H1 (cell line): Measurements from ENCODE around the gene MED13. TPM values are rescaled to one million over a fixed set of nuclear protein-coding genes. Genes with fewer than 3 reads are reported as not detected.

Source experiments
- CTCF ChIA-PET: fragments of 300-600 bp; sonication (Branson Sonifier 250); formaldehyde crosslinking; loops from one replicate; lab custom pipeline; 2021; ENCODE audit not compliant: partially characterized antibody; lab: Charles Lee
- POLR2A ChIA-PET: fragments of 300-600 bp; sonication (Branson Sonifier 250); formaldehyde crosslinking; loops from one replicate; lab custom pipeline; 2021; ENCODE audit warnings: inconsistent platforms; ENCODE audit not compliant: partially characterized antibody; lab: Charles Lee
- DNase-seq, 2 experiments: peaks; one replicate each; pipeline versions ENCODE4 v3.0.0 to v3.0.0-alpha.2; 2010 to 2022; ENCODE audit warnings: low spot score in 2 of 2, low read depth in 1 of 2, mixed read lengths in 1 of 2
- FAIRE-seq: peaks from 2 replicates; lab custom pipeline; 2011; peaks lifted over from hg19 to GRCh38; lab: Jason Lieb, UNC
- H2AFZ ChIP-seq: 2 replicates; pipeline ENCODE4 v1.8.1; 2012; ENCODE audit warnings: low read length, inconsistent platforms
- H2AK5ac ChIP-seq: 2 replicates; pipeline ENCODE4 v1.6.1; 2013; ENCODE audit warnings: low read depth, low read length
- H2BK120ac ChIP-seq: replicated peaks from 2 replicates; pipeline ENCODE3; 2013; ENCODE audit warnings: low read depth, low read length, inconsistent platforms
- H2BK12ac ChIP-seq: 2 replicates; pipeline ENCODE4 v1.6.1; 2013; ENCODE audit warnings: low read depth, low read length
- H2BK15ac ChIP-seq: 2 replicates; pipeline ENCODE4 v1.6.1; 2013; ENCODE audit warnings: low read length
- H2BK20ac ChIP-seq: 2 replicates; pipeline ENCODE4 v1.6.1; 2013; ENCODE audit warnings: low read length
- H2BK5ac ChIP-seq: 2 replicates; pipeline ENCODE4 v1.6.1; 2013; ENCODE audit warnings: low read depth, low read length
- H3K14ac ChIP-seq: 2 replicates; pipeline ENCODE4 v1.6.1; 2013; ENCODE audit warnings: inconsistent platforms; ENCODE audit not compliant: insufficient read length
- H3K18ac ChIP-seq: 2 replicates; pipeline ENCODE4 v1.6.1; 2013; ENCODE audit warnings: low read length; ENCODE audit errors: extremely low read depth
- H3K23ac ChIP-seq: 2 replicates; pipeline ENCODE4 v1.6.1; 2013; ENCODE audit warnings: inconsistent platforms; ENCODE audit not compliant: insufficient read length
- H3K23me2 ChIP-seq: 2 replicates; pipeline ENCODE4 v1.6.1; 2013; ENCODE audit warnings: low read depth, low read length
- H3K27ac ChIP-seq: 2 replicates; pipeline ENCODE4 v1.6.1; 2011; ENCODE audit warnings: low read depth, low read length, inconsistent platforms
- H3K27me3 ChIP-seq, 4 experiments: replicated peaks in 1 of 4; 1 replicate in 1 of 4; 2 replicates in 3 of 4; pipeline versions ENCODE4 v1.6.1 to v1.8.1; 2011 to 2013; ENCODE audit warnings: low read length in 3 of 4, mild to moderate bottlenecking in 3 of 4, inconsistent platforms in 2 of 4, mixed read lengths in 2 of 4, moderate library complexity in 1 of 4; ENCODE audit not compliant: control insufficient read depth in 3 of 4, insufficient read depth in 3 of 4; ENCODE audit errors: extremely low read depth in 1 of 4
- H3K36me3 ChIP-seq, 4 experiments: 2 replicates each; pipeline versions ENCODE4 v1.6.1 to v1.8.1; 2011 to 2013; ENCODE audit warnings: mild to moderate bottlenecking in 4 of 4, low read length in 3 of 4, moderate library complexity in 2 of 4, control low read depth in 1 of 4, inconsistent platforms in 1 of 4; ENCODE audit not compliant: insufficient read depth in 4 of 4, control insufficient read depth in 2 of 4
- H3K4ac ChIP-seq: replicated peaks from 2 replicates; pipeline ENCODE3; 2013; ENCODE audit warnings: low read length, low read depth, mixed read lengths, inconsistent platforms; ENCODE audit not compliant: insufficient read length
- H3K4me1 ChIP-seq, 4 experiments: replicated peaks in 1 of 4; 1 replicate in 1 of 4; 2 replicates in 3 of 4; pipeline versions ENCODE4 v1.6.1 to v1.8.1; 2011 to 2013; ENCODE audit warnings: low read length in 3 of 4, inconsistent platforms in 2 of 4, mixed read lengths in 1 of 4; ENCODE audit not compliant: insufficient read depth in 4 of 4, control insufficient read depth in 3 of 4
- H3K4me2 ChIP-seq, 2 experiments: 2 replicates each; pipeline versions ENCODE4 v1.6.1 to v1.8.1; 2011 to 2013; ENCODE audit warnings: low read depth in 2 of 2, low read length in 2 of 2, control low read depth in 1 of 2, inconsistent platforms in 1 of 2, mild to moderate bottlenecking in 1 of 2; ENCODE audit not compliant: insufficient read depth in 1 of 2
- H3K4me3 ChIP-seq, 4 experiments: fragments of 200-600, 300-600 bp in 1 of 4; sonication (generic), shearing (Covaris generic), sonication (Bioruptor Twin) in 1 of 4; 2 replicates each; pipeline versions ENCODE4 v1.5.1 to v1.8.1; 2011 to 2016; ENCODE audit warnings: low read length in 4 of 4, low read depth in 3 of 4, control low read depth in 2 of 4, inconsistent platforms in 2 of 4, mild to moderate bottlenecking in 2 of 4, mixed read lengths in 1 of 4, moderate library complexity in 1 of 4; ENCODE audit not compliant: insufficient read depth in 2 of 4; ENCODE audit errors: extremely low read depth in 1 of 4
- H3K56ac ChIP-seq: replicated peaks from 2 replicates; pipeline ENCODE3; 2013; ENCODE audit warnings: low read depth, mild to moderate bottlenecking, mixed read lengths, low read length, inconsistent platforms; ENCODE audit not compliant: insufficient read length
- H3K79me1 ChIP-seq: 2 replicates; pipeline ENCODE4 v1.6.1; 2013; ENCODE audit warnings: low read depth, low read length, control low read depth
- H3K79me2 ChIP-seq, 2 experiments: 2 replicates each; pipeline versions ENCODE4 v1.6.1 to v1.8.1; 2012 to 2013; ENCODE audit warnings: low read length in 2 of 2, mild to moderate bottlenecking in 2 of 2, inconsistent platforms in 1 of 2; ENCODE audit not compliant: insufficient read depth in 2 of 2, control insufficient read depth in 1 of 2
- H3K9ac ChIP-seq, 4 experiments: replicated peaks in 1 of 4; 1 replicate in 1 of 4; 2 replicates in 3 of 4; pipeline versions ENCODE4 v1.6.1 to v1.8.1; 2011 to 2013; ENCODE audit warnings: low read depth in 3 of 4, low read length in 3 of 4, control low read depth in 2 of 4, mild to moderate bottlenecking in 2 of 4, moderate library complexity in 2 of 4, inconsistent platforms in 1 of 4; ENCODE audit errors: extremely low read depth in 1 of 4
- H3K9me3 ChIP-seq, 2 experiments: 2 replicates each; pipeline versions ENCODE4 v1.6.1 to v1.8.1; 2012 to 2013; ENCODE audit warnings: mild to moderate bottlenecking in 2 of 2, moderate library complexity in 2 of 2, control low read depth in 1 of 2, inconsistent platforms in 1 of 2, low read depth in 1 of 2, low read length in 1 of 2, mixed read lengths in 1 of 2; ENCODE audit not compliant: insufficient read depth in 2 of 2
- H4K20me1 ChIP-seq, 2 experiments: replicated peaks in 1 of 2; 2 replicates each; pipeline versions ENCODE3 to v1.8.1; 2011 to 2013; ENCODE audit warnings: inconsistent platforms in 2 of 2, low read length in 2 of 2, mild to moderate bottlenecking in 1 of 2; ENCODE audit not compliant: insufficient read depth in 2 of 2, control insufficient read depth in 1 of 2
- H4K5ac ChIP-seq: 2 replicates; pipeline ENCODE4 v1.6.1; 2013; ENCODE audit warnings: low read length, low read depth, mixed read lengths, inconsistent platforms; ENCODE audit not compliant: insufficient read length
- H4K8ac ChIP-seq: 2 replicates; pipeline ENCODE4 v1.8.0; 2013; ENCODE audit warnings: mild to moderate bottlenecking, moderate library complexity, low read length, inconsistent platforms; ENCODE audit not compliant: insufficient read depth; ENCODE audit errors: extremely low read depth
- H4K91ac ChIP-seq: replicated peaks from 2 replicates; pipeline ENCODE3; 2013; ENCODE audit warnings: low read length, mixed read lengths, inconsistent platforms; ENCODE audit not compliant: insufficient read length
- BACH1 ChIP-seq: IDR thresholded peaks from 2 replicates; pipeline ENCODE4 v1.6.1; 2012; ENCODE audit warnings: low read length, improper control_type of control experiment
- CBX8 ChIP-seq: fragments of 300-800, 300-1000 bp; sonication (generic); IDR thresholded peaks from 2 replicates; pipeline ENCODE4 v1.7.1; 2016; ENCODE audit warnings: low read depth, low read length, borderline replicate concordance
- CHD1 ChIP-seq: IDR thresholded peaks from 2 replicates; pipeline ENCODE4 v1.6.1; 2012; ENCODE audit warnings: low read depth, low read length, improper control_type of control experiment
- CHD2 ChIP-seq: IDR thresholded peaks from 2 replicates; pipeline ENCODE4 v1.6.1; 2012; ENCODE audit warnings: low read length, improper control_type of control experiment
- GABPA ChIP-seq: IDR thresholded peaks from 2 replicates; pipeline ENCODE4 v1.6.1; 2011; ENCODE audit warnings: mild to moderate bottlenecking, low read length, moderate library complexity, borderline replicate concordance; ENCODE audit not compliant: insufficient read depth
- HDAC2 ChIP-seq, 2 experiments: fragments of 300-600 bp in 1 of 2; sonication (generic) in 1 of 2; IDR thresholded peaks; 2 replicates each; pipeline ENCODE4 v1.6.1; 2011 to 2012; ENCODE audit warnings: low read depth in 2 of 2, low read length in 2 of 2, mild to moderate bottlenecking in 2 of 2, moderate library complexity in 2 of 2, borderline replicate concordance in 1 of 2, inconsistent platforms in 1 of 2
- HDAC6 ChIP-seq: IDR thresholded peaks from one replicate; pipeline ENCODE4 v1.7.1; 2012; ENCODE audit warnings: low read depth, mild to moderate bottlenecking, inconsistent platforms, low read length, moderate library complexity
- JUN ChIP-seq: IDR thresholded peaks from 2 replicates; pipeline ENCODE4 v1.6.1; 2011; ENCODE audit warnings: low read depth, mild to moderate bottlenecking, improper control_type of control experiment, low read length
- KDM1A ChIP-seq: fragments of 200-600, 300-600 bp; sonication (generic); IDR thresholded peaks from 2 replicates; pipeline ENCODE4 v1.7.1; 2016; ENCODE audit warnings: mild to moderate bottlenecking, low read length, borderline replicate concordance
- TAF1 ChIP-seq: IDR thresholded peaks from 2 replicates; pipeline ENCODE4 v1.6.1; 2011; ENCODE audit warnings: mild to moderate bottlenecking, low read depth, low read length
- TAF7 ChIP-seq: optimal IDR thresholded peaks from 2 replicates; pipeline ENCODE3; 2011; ENCODE audit warnings: low read depth, mild to moderate bottlenecking, inconsistent platforms, low read length, moderate library complexity, borderline replicate concordance
- WGBS, 2 experiments: shearing (Covaris generic) in 1 of 2; methylation state at CpG; one replicate each; pipeline versions ENCODE4 v1.1.6 to v1.1.7; 2013 to 2015; ENCODE audit warnings: low lambda C conversion rate in 2 of 2, mixed read lengths in 2 of 2, inconsistent platforms in 1 of 2, low coverage in 1 of 2, missing lambda C conversion rate in 1 of 2; ENCODE audit not compliant: insufficient replicate concordance in 2 of 2, insufficient coverage in 1 of 2, insufficient read length in 1 of 2; ENCODE audit errors: extremely low coverage in 1 of 2, missing lambda C conversion rate in 1 of 2; 5-methylcytosine and 5-hydroxymethylcytosine counted together
- polyA plus RNA-seq, 7 experiments: library from polyadenylated mRNA; depleted of rRNA in 3 of 7; stranded (reverse) in 5 of 7; unstranded in 2 of 7; fragments of >200 nt in 5 of 7; fragments of 200-250 nt in 2 of 7; gene quantifications; 1 replicate in 5 of 7; 2 replicates in 1 of 7; 4 replicates in 1 of 7; pipeline versions ENCODE4 v1.2.1 to v1.2.3, GENCODE V29; 2011 to 2013; ENCODE audit warnings: missing spikeins in 2 of 7, mixed read lengths in 2 of 7
- total RNA-seq: library from RNA; stranded (reverse); fragmentation: NEBNext Ultra II Directional; extraction: Animal tissue kit (Norgen Biotek cat#: 25700); gene quantifications from 2 replicates; pipeline ENCODE4 v1.2.1, GENCODE V29; 2021

MED13 gene
- total and polyA plus RNA-seq, 2 of the 8 experiments (the other 6 are each of a cell fraction or from before 2014, with no cell fraction given) = 11.3 to 44.8 TPM

DNA sequence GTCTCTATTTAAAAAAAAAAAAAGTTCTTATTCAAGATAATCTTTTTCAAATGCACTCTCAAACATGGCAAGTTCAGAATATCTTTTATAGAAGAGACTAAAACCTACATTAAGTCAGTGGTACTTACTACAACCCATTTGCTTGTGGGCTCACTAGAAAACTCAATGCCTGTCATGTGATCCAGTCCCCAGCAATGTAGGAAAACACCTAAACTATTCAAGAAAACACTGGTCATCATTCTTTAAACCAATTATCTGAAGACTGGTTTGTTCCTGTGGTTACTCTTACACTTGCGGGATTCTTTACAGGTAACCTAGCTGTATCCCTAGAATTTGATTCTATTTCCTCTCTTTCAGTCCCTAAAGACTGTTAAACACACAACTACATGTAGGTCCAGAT, 19.6 kb downstream of the MED13 start:
- Histone ChIP-seq H3K56ac (no peak overlapping the region), H4K91ac (no peak overlapping the region), H3K18ac (no peak overlapping the region), H3K79me1 (peaks cover 3% of the 10 kb centered on the region; the same call in 1 of the 2 replicates), H3K23me2 (no peaks in the 10 kb centered on the region), H4K20me1 (peaks cover 0 to 2% of the 10 kb centered on the region in 2 experiments), H3K9me3 (no peaks in the 10 kb centered on the region), H3K14ac (no peak overlapping the region), H2BK120ac (no peak overlapping the region), H3K27ac (no peak overlapping the region), H2BK5ac (no peak overlapping the region), H2BK15ac (no peak overlapping the region), H3K4ac (no peak overlapping the region), H2AK5ac (no peak overlapping the region), H4K5ac (no peak overlapping the region), H3K4me3 (no peak overlapping the region), H2BK20ac (no peak overlapping the region), H3K4me2 (no peak overlapping the region), H4K8ac (no peak overlapping the region), H3K27me3 (no peaks in the 10 kb centered on the region), H2AFZ (no peak overlapping the region), H3K23ac (no peak overlapping the region), H2BK12ac (no peak overlapping the region), H3K9ac (no peak overlapping the region), H3K79me2 (peaks cover 0 to 76% of the 10 kb centered on the region in 2 experiments; a peak in 2 of 4 replicates), H3K4me1 (no peaks in the 10 kb centered on the region), H3K36me3 (peaks cover 3 to 66% (median 11%) of the 10 kb centered on the region in 4 experiments; a peak in 4 of 8 replicates)
- ChIA-PET POLR2A (interaction anchor here (0.7 to 1.3 kb wide), 3 partner anchors 9 to 20 kb away, joined by 3 to 4 read pairs (median 3); no protein-coding TSS in a partner anchor), CTCF (interaction anchor here (0.5 to 1.3 kb wide), 2 partner anchors 22 to 104 kb away, joined by 3 read pairs; no protein-coding TSS in a partner anchor)
- DNase-seq = no peak
- TF ChIP-seq TAF7 = no peak
- no peak for TF ChIP-seq JUN
- no peak for TF ChIP-seq BACH1
- TF ChIP-seq HDAC2 (IDR thresholded peaks at IDR 0.05; ENCODE audit: borderline replicate concordance in 1 of 2, low read depth in 2 of 2, low read length in 2 of 2) = no peak
- TF ChIP-seq KDM1A = no peak
- no peak for TF ChIP-seq HDAC6
- TF ChIP-seq GABPA = no peak
- no peak for TF ChIP-seq CHD1
- TF ChIP-seq TAF1 = no peak
- TF ChIP-seq CBX8 = no peak
- no peak for TF ChIP-seq CHD2
- WGBS, 2 experiments = 86% methylated on average over 1 of the region's 1 CpG; no CpG with 5 or more reads in 1 of the 2 experiments
- FAIRE-seq = no peak
